Colon (tissue), 2 donors: ENCODE results near the gene CPOX.
A peak's percentile ranks its signal among the peaks of the same experiment; 100 is the strongest.

ENCODE experiments used
- FAIRE-seq: peaks from 2 replicates; lab custom pipeline; 2012; peaks lifted over from hg19 to GRCh38; lab: Jason Lieb, UNC
- donor health status: control.
- donor health status: control.

The CPOX gene

DNA sequence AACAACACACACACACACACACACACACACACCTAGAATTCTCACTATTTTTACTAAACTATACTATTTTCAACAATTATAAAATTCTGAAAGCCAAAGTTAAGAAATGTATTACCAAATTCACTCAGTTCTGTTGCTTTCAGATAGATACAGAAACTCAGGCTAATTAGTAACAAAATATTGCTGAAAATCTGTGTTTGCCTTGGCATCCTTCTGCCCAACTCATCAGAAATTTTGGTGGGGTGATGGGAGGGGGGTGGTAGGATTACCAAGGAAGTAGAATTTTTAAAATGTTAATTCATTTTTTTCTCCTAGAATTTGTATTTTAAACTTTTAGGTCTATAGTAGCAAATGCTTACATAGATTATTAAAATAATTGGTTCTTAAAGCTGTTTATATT, 2.7 kb upstream of the CPOX start:
- FAIRE-seq, result no peak

DNA sequence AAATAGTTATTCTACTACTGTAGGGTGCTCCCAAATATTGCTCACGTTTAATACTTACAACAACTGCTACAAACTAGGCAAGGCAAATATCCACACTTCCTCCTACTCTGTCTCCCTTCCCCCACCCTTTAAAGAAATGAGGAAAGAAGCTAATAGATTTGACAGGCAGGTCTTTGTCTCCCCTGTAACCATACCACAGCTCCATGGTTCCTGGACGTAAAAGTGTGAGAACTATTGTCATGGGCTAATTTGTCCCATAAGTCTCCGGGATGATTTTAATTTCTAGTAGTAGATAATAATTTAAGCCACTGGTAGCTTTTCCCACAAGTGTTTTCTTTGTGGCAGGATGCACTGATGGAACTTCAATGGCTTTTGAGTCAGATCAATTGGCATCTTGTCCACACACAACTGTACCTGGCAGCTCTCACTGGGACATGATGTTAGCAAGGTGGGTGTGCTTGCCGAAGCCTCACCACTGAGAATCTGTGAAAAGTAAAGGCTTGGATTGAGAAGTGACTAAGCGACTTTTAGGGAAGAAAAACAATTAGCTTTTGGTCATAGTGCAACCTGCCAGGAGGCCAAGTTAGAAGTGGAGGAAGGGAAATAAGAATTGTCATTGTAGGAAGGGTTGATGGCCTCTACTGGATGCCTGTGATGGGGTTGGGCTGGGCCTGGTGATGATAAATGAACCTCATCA, 1.4 kb upstream of the CPOX start:
- no peak for FAIRE-seq

DNA sequence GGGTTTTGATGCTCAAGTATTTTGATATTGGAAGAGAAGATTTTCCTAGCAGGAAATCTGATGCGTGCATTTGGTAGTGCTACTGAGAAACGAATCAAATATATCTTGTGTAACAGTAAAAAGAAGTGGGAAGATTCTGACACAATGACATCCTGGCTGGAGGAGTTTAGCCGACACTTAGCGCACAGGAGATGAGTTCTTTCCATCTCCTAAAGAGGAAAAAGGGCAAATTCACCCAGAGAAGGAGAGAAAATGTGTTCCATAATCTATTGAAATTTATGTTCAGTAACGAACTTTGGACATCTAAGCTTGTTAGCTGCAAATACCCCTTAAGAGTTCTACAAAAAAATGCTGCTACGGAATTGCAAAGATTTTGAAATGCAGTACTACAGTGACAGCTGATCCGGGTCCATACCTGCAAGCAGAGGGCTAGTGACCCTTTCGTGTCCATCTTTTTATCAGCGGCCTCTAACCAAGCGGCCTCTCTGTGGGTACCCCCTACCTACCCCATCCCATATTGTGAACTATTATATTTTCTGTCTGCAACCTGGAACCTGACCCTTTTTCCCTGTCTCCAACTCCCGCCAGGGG, 971 bp downstream of the CPOX start:
- no peak for FAIRE-seq

DNA sequence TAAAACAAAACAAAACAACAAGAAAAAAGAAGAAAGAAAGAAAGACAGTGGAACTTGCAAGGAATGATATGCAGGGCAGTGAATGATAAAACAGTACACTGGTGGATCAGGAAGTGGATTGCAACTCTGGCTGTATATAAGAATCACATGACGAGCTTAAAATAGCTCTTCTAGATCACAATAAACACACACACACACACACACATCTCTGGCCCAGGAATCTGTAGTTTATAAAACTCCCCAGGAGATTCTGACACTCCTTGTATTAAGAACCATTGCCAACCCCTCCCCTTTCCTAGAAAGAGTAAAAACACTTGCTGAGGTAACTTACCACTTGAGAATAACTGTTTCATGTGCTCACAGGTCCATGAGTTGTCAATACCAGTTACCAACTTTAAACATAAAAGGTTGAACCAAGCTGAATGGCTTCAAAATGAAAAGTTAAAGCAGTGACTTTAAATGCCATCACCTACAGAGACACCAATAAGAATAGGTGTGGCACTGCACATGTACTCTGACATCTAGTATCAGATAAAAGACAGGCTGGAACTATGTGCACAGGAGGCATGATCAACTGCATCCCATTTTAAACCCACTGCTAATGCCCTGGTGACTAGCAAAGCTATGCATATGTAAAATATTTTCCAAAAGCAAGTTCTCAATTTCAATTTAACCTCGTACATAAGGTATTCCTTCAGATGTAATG, 3.9 kb downstream of the CPOX start:
- FAIRE-seq, result no peak

DNA sequence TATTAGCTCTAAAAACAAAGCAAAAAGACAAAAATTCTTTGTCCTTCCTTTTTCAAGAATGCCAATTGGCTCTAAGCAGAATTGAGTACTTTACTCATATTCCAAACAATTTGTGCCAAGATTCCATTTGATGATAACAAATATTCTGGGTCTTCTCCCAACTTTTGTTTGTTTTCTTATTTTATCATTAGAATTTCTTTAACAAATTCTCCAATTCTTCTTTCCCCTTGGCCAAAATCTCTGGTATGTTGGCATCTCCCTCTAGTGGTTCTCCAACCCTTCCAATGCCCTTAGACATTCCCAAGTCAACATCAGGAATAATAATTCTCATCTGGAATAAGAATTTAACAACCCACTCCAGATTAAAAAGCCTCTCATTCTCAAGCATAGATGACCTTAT, 5.3 kb downstream of the CPOX start:
- no peak for FAIRE-seq

DNA sequence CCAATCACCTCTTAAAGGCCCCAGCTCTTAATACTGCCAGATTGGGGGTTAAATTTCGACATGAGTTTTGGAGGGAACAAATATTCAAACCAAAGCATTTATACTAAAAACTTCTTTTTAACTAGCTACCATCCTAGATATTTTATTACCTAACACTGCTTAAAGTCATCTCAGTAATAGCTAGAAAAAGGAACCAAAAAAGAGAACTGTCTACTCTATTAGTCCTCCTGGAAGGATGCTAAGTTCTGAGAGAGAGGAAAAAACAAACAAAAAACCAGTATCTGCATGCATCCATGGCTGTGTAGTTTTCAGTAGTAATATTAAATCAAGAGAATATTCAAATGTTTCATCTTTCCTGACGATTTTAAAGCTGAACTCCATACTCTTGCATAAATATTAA, 5.8 kb downstream of the CPOX start:
- FAIRE-seq, result no peak

DNA sequence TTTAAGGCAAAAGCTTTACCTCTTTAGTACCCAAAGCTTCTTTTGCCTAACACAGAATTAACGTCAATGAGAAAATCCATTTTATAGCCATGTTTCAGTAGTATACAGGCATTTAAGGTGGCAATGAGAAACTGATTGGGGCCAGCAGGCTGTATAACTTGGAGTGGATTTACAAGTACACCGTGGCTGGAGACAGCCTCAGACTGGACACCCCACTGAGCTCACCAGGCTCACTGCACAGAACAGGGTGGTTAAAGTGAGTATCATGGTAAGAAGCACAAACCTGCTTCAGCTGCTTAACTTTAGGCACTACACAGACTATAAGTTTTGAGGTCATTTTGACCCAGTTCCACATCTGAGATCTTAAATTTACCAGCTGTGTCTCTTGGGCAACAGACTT, 8.9 kb downstream of the CPOX start:
- FAIRE-seq, result no peak

DNA sequence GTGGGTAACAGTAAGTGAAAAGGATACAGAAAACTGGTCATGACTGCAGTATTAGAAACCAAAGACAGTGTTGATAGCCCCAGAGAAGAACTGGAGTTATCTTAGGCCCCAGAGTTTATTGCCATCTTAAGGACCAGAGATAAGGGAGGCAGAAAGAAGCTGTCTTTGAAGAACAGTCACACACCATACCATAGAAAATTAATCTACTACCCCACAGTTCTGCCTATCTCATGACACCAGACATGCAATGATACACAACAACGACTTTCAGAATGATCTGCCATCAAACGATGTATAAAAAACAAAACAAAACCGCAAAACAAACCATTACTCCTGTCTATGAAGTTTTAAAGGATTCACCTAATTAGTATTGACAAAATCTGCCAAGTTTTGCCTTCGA, 9.6 kb downstream of the CPOX start:
- no peak for FAIRE-seq

DNA sequence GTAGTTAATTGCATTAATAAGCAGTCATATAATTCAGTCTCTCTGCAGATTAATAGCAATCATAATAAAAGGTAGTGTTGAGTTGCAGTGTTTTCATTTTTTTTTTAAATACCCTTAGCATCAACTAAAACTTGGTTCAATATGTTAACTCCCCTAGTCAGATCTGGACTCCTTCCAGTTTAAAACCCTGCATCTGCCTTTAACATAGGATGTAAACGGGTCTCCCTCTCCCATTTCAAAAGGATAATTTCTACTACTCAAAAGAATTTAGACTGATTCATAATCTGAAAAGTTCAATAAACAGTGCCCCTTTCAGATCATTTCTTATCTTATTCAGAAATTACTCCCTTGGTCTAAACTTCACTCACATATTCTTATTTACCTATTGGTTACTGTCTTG, 11.4 kb downstream of the CPOX start:
- FAIRE-seq, result no peak

DNA sequence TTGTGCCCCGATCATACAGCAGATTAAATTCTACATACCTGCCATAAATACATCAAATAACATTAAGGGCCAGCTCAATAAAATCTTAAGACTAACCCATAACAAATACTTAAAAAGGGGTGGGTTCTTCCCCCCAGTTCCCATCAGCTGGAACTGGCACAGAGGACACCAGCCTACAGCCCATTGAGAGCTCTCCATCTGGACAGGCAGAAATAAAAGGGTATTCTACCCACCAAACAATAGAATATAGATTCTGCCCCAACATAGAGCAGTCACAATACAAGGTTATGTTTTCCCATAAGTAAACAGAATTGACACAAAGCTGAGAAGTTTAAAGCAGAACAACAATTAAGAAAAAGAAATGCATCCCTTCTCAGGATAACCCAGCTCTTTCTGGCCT, 11.9 kb downstream of the CPOX start:
- FAIRE-seq, result no peak

DNA sequence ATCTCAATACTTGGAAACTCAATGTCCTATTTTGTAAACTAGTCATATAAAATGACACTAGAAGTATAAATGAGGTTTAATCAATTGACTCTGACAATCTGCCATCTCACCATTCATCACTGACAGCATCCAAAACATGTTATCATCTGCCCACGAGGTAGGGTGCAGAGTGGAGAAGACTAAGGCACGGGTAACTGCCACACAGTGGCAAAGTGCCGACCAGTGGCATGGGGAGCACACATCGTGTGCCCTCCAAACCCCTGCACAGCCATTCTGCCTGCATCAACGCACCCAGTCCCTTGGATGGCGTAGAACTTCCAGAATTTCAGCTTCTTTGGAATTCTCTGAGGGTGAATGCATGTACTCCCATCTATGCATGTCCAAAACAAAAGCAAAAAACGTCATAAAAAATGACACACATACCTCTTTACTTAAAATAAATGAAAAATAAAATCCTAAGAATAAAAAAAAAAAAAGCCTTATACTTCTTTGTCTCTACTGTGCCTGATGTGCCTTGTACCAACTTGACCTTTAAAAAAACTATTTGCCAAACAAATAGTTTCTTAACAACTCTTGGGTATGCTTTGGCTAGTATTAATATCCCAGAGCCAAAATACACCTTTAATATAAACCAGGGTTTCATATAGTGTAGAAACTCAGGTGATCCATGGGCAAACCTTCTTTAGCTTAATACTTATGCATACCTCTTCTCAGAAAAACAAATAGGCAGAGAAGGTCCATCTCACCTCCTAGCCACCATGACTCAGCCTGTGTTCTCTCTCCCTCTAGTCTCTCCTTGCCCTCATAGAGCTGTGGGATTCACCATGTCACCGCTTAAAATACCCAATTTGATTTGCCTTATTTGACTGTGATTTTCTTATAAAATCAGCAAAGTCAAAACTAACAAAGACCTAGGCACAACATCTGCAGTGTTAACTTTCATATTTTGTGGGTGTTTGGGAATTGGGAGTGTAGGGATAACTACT, 12.7 kb downstream of the CPOX start:
- FAIRE-seq, result no peak

DNA sequence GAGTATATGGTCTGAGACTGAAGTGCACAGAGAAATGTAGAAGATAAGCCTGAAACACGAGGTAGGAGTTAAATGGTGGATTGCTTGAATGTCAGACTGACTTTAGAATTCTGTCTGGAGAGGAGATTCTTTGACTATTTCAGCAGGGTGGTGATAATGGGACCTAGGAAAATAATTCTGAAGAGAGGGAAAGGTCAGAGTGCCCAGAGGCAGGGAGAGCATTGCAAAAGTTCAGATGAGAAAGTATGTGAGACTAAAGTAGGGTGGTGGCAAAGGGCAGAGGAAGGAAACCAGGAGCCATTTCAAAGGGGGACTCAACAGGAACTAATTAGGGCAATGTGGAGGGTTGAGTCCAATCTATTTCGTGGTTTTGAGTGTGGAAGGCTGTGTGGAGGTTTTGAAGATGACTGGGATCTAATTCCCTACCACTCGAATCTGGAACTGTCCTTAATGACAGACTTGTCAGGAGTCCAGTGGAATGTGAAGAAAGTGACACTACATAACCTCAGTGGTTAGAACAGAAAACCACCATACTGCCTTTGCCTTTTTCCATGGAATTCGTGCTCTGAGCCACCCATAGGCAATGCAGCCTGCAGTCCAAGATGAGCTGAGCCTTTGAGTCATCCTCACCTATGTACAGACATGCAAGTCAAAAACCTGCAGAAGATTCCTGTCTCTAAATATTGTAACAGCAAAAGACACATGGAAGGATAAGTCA, 16.1 kb downstream of the CPOX start:
- FAIRE-seq, result no peak

DNA sequence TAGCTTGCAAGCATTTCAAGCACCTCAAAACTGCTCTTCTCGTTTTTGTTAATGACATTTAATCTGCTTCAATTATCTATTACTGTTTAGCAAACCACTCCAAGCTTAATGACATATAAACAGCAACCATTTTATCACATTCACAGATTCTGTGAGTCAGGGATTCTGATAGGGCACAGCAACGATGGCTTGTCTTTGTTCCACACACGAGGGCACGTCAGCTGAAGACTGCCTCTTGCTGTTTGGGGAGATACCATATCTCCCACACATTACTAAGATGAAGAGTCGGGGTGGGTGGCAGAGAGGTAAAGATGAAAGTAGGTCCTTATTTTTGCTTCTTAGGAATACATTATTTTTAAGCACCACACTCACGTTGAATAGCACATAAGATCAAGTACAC, 19.3 kb downstream of the CPOX start:
- no peak for FAIRE-seq

DNA sequence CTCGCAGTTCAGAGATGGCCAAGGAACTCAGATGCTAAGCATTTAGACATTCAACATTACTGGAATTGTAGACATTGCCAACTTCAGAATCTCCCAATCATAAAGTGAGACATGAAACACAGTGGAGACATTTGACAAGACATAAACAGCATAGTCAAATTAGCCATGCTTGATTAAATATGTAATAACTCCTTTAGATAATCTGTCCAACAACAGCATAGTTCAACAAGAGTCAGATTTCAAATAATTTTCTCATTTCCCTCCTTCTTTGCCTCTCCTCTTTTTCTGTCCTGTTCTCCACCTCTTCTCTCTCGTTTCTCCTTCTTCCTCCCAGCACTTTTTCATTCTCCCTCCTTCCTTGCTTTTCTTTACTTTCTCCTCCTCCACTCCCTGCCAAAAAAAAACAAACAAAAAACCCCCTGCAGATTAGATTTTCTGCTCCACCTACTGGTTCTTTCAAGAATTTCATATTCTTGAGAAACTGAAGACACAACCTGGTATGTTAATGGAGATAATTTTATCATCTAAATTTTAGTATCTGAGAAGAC, 20.2 kb downstream of the CPOX start:
- FAIRE-seq, result peak; percentile 79

DNA sequence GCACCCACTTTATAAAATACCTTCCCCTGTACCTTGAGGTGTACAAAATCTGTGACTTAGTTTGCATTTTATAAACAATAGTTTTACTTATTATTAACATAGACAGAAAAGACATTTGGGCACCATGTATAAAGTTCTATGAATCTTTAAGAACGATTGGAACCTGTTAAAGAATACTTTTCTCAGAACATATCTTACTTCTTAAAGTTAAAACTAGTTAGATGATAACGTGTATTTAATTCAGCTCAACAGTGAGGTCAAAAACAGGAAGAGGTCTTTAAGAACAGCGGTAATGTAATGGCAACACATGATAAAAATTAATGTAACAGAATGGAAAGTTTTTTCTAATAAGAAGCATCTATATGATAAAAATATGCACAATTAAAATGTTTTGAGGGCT, 25.0 kb downstream of the CPOX start:
- no peak for FAIRE-seq

DNA sequence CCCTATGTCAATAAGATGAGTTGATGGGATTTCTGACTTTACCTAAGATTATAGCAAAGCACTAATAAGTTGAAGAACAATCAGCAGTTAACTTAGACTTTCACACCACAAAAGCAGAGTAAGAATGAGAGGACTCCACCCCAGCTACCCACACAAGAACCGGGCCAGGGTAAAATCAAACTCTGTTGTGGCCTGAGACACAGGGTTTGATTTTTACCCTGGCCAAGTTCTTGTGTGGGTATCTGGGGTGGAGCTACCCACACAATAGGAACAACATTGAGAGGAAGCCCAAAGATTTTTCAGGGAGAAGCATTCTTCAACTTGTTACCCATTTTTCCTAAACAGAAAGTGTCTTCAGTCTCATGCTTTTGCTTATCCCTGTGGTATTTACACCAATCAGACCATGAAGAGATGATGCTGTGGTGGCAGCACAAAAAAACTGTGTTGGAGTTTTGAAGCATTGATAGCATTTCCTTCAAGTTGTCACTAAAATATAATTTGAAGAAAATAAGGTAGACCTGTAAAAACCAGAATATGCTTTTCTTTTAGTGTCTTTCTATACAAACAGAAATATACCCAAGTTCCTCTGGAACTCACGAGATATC, 25.6 kb downstream of the CPOX start:
- FAIRE-seq, result no peak

DNA sequence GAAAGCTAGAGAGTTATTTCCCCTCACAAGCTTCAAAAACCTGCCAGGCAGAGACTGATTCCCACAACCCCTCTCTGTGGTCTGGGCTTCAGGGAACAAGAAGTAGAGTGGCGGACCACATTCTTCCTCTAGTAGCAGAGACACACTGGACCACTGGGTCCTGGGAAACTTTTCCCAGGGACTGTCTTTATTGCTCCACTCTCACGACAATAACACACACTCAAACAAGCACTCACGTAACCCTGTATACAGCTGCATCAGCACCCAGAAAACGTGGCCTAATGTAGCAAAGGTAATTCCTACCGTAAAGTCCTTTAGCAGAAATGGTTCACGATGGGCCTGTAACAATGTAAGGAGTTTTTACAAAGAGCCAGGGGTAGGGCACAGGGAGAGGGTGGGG, 27.6 kb downstream of the CPOX start:
- FAIRE-seq, result no peak

DNA sequence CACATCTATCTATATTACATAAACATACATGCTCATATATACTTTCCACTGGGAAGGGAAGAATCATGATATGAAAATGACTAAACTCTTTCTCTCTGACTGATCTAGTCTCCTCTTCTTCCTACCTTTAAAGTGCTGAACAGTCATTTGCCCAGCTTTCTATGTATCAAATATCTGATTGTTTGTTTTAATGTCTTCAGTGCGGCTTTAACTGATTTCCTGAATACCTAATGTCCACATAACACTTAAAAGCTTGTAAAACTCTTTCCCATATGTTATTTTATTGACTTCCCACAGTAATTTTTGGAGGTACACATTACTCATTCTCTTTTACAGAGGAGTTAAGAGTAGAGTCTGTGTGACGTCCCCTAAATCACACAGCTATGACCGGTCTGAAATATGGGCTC, 28.2 kb downstream of the CPOX start:
- no peak for FAIRE-seq

DNA sequence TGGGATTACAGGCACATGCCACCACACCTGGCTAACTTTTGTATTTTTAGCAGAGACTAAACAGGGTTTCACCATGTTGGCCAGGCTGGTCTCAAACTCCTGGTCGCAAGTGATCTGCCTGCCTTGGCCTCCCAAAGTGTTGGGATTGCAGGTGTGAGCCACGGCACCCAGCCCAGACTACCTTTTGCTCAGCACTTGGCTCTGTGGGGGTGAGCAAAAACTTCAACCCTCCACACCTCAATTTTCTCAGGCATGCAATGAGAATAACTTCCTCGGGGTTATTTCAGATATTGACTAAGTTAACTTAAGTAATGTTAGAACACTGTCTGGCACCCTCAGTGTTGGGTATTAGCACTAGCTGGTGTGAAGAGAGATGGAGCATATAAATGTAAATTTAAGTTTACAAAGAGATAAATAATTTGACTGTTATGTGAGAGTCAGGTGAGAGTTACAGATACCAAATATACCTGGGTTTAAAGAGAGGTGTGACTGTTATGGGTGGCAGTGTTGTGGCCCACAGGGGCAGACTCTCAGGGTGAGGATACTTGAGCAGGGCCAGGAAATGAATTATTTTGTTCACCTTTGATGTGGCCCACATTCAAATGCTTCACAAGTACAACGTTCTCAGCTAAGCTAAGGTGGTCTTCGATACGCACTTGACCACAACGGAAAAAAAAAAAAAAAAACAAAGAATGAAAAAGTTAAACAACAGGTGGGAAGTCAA, 29.0 kb downstream of the CPOX start:
- FAIRE-seq, result no peak

DNA sequence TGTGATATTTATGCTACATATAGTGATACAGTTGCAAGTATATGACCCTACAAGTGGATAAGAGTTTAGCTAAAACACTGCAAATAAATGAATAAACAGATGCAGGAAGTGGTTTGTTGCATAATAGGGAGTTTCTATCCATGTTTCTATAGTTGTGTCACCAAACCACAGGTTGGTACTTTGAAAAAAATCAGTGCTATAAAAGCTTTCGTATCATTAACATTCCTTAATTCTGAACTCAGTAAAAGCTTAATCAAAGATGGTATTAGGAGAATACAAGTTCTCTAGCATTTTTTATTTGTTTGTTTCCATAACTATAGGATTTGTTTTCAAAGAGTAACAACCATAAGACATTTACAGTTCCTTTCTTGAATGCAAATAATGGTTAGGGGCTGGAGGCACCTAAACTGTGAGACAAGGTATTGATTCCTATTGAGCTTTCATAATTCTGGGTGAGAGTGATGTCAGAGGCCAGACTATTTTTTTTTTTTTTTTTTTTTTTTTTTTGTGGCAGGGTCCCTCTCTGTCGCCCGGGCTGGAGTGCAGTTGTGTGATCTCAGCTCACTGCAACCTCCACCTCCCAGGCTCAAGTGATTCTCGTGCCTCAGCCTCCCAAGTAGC, 29.6 kb downstream of the CPOX start:
- peak; percentile 5 for FAIRE-seq
